SU-DHL-6 (cell line): ENCODE results near the gene UBASH3B.

Experiments used
- H2AFZ ChIP-seq: fragments of 200-600 bp; sonication (generic); 2 replicates; pipeline ENCODE4 v1.6.1; 2014; ENCODE audit warnings: low read depth, mild to moderate bottlenecking, moderate library complexity, mixed read lengths, antibody characterized with exemption, low read length; ENCODE audit not compliant: severe bottlenecking
- H3F3A ChIP-seq: fragments of 200-600 bp; shearing (Covaris generic); 2 replicates; pipeline ENCODE4 v1.6.0; 2016; ENCODE audit warnings: antibody characterized with exemption, mild to moderate bottlenecking; ENCODE audit not compliant: insufficient read depth
- H3K27ac ChIP-seq: fragments of 200-600 bp; sonication (generic); 2 replicates; pipeline ENCODE4 v1.5.1; 2016; ENCODE audit warnings: low read depth, mild to moderate bottlenecking, low read length, moderate library complexity, mixed read lengths
- H3K27me3 ChIP-seq: fragments of 200-600 bp; sonication (generic), shearing (Covaris generic); 2 replicates; pipeline ENCODE4 v1.6.0; 2014; ENCODE audit warnings: mild to moderate bottlenecking, low read length
- H3K36me3 ChIP-seq: fragments of 200-600 bp; sonication (generic); 2 replicates; pipeline ENCODE4 v1.6.1; 2014; ENCODE audit warnings: mild to moderate bottlenecking, low read length, mixed read lengths
- H3K4me2 ChIP-seq: fragments of 300-600, 200-600 bp; shearing (Covaris generic), sonication (generic); 2 replicates; pipeline ENCODE4 v1.6.0; 2014; ENCODE audit warnings: low read length, low read depth, mild to moderate bottlenecking; ENCODE audit not compliant: poor library complexity, severe bottlenecking
- H3K4me3 ChIP-seq: fragments of 200-600 bp; sonication (generic); 2 replicates; pipeline ENCODE4 v1.5.1; 2014; ENCODE audit warnings: antibody characterized with exemption, low read length, mild to moderate bottlenecking, mixed read lengths; ENCODE audit not compliant: insufficient read depth, poor library complexity, severe bottlenecking
- H3K79me2 ChIP-seq: fragments of 200-600 bp; sonication (generic); 2 replicates; pipeline ENCODE4 v1.6.1; 2014; ENCODE audit warnings: mild to moderate bottlenecking, low read length, moderate library complexity; ENCODE audit not compliant: insufficient read depth
- H3K9ac ChIP-seq: fragments of 200-600 bp; sonication (generic); 2 replicates; pipeline ENCODE4 v1.7.0; 2014; ENCODE audit warnings: mild to moderate bottlenecking, low read length
- H3K9me2 ChIP-seq: fragments of 200-600 bp; sonication (generic); replicated peaks from 2 replicates; pipeline ENCODE4 v1.6.1; 2014; ENCODE audit warnings: low read length; ENCODE audit not compliant: insufficient read depth
- H3K9me3 ChIP-seq: fragments of 200-600 bp; sonication (generic); 2 replicates; pipeline ENCODE4 v1.6.1; 2014; ENCODE audit warnings: low read length, mixed read lengths; ENCODE audit not compliant: insufficient read depth
- H4K20me1 ChIP-seq: fragments of 200-600 bp; sonication (generic); 2 replicates; pipeline ENCODE4 v1.6.1; 2014; ENCODE audit warnings: low read depth, mild to moderate bottlenecking, antibody characterized with exemption, low read length, moderate library complexity, mixed read lengths
- EZH2phosphoT487 ChIP-seq: fragments of 200-600 bp; sonication (generic), shearing (Covaris generic); conservative IDR thresholded peaks from 2 replicates; pipeline ENCODE4 v1.6.1; 2018; ENCODE audit warnings: mild to moderate bottlenecking, antibody characterized with exemption, low read length, moderate library complexity, mixed read lengths
- TF ChIP-seq, protein P1 (sequence below): fragments of 200-600 bp; sonication (generic); IDR thresholded peaks from one replicate; pipeline ENCODE4 v1.5.1; 2017; ENCODE audit warnings: antibody characterized with exemption, mild to moderate bottlenecking, low read length, moderate library complexity; ENCODE audit not compliant: insufficient read depth, poor library complexity, severe bottlenecking

UBASH3B gene

DNA sequence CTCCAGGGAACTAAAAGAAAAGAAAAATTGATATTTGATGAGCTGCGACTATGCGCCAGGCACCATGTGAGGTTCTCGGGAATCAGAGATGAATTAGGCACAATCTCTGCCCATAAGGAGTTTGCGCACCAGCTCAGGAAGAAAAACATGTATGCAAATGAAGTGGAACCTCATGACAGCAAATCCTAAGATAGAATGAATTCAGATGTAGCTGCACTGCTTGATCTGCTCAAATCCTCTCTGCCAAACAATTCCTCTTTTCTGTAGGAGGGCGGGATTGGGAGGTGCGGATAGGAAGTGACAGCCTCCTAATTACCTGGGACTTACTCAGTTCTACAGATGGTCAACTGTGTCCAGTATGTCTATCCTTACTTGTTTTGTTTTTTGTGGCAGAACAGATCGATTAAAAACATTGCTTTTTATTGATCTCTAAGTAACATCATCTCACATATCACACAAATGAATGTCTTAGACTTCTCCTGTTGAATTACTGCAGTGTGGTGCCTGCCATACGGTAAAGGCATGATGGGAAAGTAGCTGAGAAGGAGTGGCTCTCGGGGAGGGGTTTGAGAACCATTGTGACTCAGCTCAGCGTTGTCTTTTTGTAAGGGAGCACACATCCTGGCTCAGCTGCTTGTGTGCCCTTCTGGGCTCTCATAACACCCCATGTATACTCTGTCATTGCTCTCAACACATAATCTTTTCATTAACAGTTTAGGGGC is 196.7 kb downstream of the UBASH3B start:
- Histone ChIP-seq H3K79me2 (no peaks in the 10 kb centered on the region), H4K20me1 (no peaks in the 10 kb centered on the region), H3F3A (no peaks in the 10 kb centered on the region), H3K9me3 (no peaks in the 10 kb centered on the region), H3K27me3 (no peaks in the 10 kb centered on the region), H3K36me3 (no peaks in the 10 kb centered on the region), H3K9ac (no peak overlapping the region), H3K4me3 (no peak overlapping the region), H3K9me2 (no peaks in the 10 kb centered on the region), H3K4me2 (no peak overlapping the region), H2AFZ (no peak overlapping the region), H3K27ac (no peak overlapping the region)
- TF ChIP-seq, protein P1, sequence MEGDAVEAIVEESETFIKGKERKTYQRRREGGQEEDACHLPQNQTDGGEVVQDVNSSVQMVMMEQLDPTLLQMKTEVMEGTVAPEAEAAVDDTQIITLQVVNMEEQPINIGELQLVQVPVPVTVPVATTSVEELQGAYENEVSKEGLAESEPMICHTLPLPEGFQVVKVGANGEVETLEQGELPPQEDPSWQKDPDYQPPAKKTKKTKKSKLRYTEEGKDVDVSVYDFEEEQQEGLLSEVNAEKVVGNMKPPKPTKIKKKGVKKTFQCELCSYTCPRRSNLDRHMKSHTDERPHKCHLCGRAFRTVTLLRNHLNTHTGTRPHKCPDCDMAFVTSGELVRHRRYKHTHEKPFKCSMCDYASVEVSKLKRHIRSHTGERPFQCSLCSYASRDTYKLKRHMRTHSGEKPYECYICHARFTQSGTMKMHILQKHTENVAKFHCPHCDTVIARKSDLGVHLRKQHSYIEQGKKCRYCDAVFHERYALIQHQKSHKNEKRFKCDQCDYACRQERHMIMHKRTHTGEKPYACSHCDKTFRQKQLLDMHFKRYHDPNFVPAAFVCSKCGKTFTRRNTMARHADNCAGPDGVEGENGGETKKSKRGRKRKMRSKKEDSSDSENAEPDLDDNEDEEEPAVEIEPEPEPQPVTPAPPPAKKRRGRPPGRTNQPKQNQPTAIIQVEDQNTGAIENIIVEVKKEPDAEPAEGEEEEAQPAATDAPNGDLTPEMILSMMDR = no peak
- no peak for TF ChIP-seq EZH2phosphoT487

- H3K36me3 ChIP-seq = no peaks in the 10 kb centered on the region
- H2AFZ ChIP-seq = no peak overlapping the region
- H4K20me1 ChIP-seq = no peaks in the 10 kb centered on the region
- H3K79me2 ChIP-seq = no peaks in the 10 kb centered on the region
- H3K4me2 ChIP-seq = no peak overlapping the region
- H3K9ac ChIP-seq = no peak overlapping the region
- H3K9me3 ChIP-seq = no peaks in the 10 kb centered on the region
- TF ChIP-seq EZH2phosphoT487 = no peak
- TF ChIP-seq, protein P1 = no peak
- no peak overlapping the region for H3K4me3 ChIP-seq
- no peak overlapping the region for H3K27ac ChIP-seq
- H3K27me3 ChIP-seq = no peaks in the 10 kb centered on the region
- H3F3A ChIP-seq = no peaks in the 10 kb centered on the region
- H3K9me2 ChIP-seq = no peaks in the 10 kb centered on the region
These were observed 197.3 kb downstream of the UBASH3B start for GRCh38 chr11:122852796-122853160.

GRCh38 chr11:122853261-122853660 is 197.7 kb downstream of the UBASH3B start:
- H3K9me3 ChIP-seq = no peaks in the 10 kb centered on the region
- no peaks in the 10 kb centered on the region for H3K27me3 ChIP-seq
- no peaks in the 10 kb centered on the region for H4K20me1 ChIP-seq
- no peak overlapping the region for H3K4me3 ChIP-seq
- H3K27ac ChIP-seq = no peak overlapping the region
- no peaks in the 10 kb centered on the region for H3F3A ChIP-seq
- no peaks in the 10 kb centered on the region for H3K36me3 ChIP-seq
- TF ChIP-seq, protein P1 = no peak
- no peaks in the 10 kb centered on the region for H3K79me2 ChIP-seq
- H2AFZ ChIP-seq = no peak overlapping the region
- H3K9me2 ChIP-seq = no peaks in the 10 kb centered on the region
- no peak overlapping the region for H3K9ac ChIP-seq
- H3K4me2 ChIP-seq = no peak overlapping the region
